B cell (primary cell): Measurements from ENCODE around the gene HNF1B. TPM values are rescaled to one million over a fixed set of nuclear protein-coding genes. Genes with fewer than 3 reads are reported as not detected.

Experiments used
- ATAC-seq: fragments of 200-7000 bp; cut with Tn5 transposase; one replicate; pipeline ENCODE4 v1.10.0; 2021; ENCODE audit warnings: low read depth, mild to moderate bottlenecking, moderate number of reproducible peaks, moderate library complexity
- CTCF ChIA-PET: fragments of 350-600 bp; sonication (Branson Sonifier 250); formaldehyde crosslinking; loops from one replicate; lab custom pipeline; 2021; ENCODE audit warnings: antibody characterized with exemption, inconsistent platforms; lab: Charles Lee
- POLR2A ChIA-PET: fragments of 350-600 bp; sonication (Branson Sonifier 250); formaldehyde crosslinking; loops from one replicate; lab custom pipeline; 2021; ENCODE audit warnings: antibody characterized with exemption; lab: Charles Lee
- DNase-seq: peaks from one replicate; pipeline ENCODE4 v3.0.0; 2013
- H2AFZ ChIP-seq: 2 replicates; pipeline ENCODE4 v1.6.1; 2012; ENCODE audit warnings: mild to moderate bottlenecking, low read depth, low read length; ENCODE audit not compliant: insufficient read depth, poor library complexity, severe bottlenecking
- H3K27ac ChIP-seq, 2 donors: 1 replicate in 1 of 2; 2 replicates in 1 of 2; pipeline ENCODE4 v1.5.1; 2012 to 2013; ENCODE audit warnings: low read length in 2 of 2, mild to moderate bottlenecking in 2 of 2, moderate library complexity in 1 of 2
- H3K27me3 ChIP-seq, 4 experiments: fragments of 200-600 bp in 1 of 4; sonication (generic) in 1 of 4; replicated peaks in 1 of 4; 1 replicate in 2 of 4; 2 replicates in 2 of 4; pipeline versions ENCODE4 v1.6.1 to v1.7.0; 2013 to 2016; ENCODE audit warnings: low read length in 3 of 4, mild to moderate bottlenecking in 2 of 4, mixed read lengths in 1 of 4, moderate library complexity in 1 of 4; ENCODE audit not compliant: insufficient read depth in 4 of 4, control insufficient read depth in 3 of 4; ENCODE audit errors: control extremely low read depth in 1 of 4
- H3K36me3 ChIP-seq, 2 experiments: replicated peaks in 1 of 2; 1 replicate in 1 of 2; 2 replicates in 1 of 2; pipeline versions ENCODE4 v1.6.1 to v1.7.1; 2013; ENCODE audit warnings: low read length in 1 of 2; ENCODE audit not compliant: insufficient read depth in 2 of 2, control insufficient read depth in 1 of 2; ENCODE audit errors: control extremely low read depth in 1 of 2, extremely low read depth in 1 of 2
- H3K4me1 ChIP-seq, 2 donors: fragments of 200-600 bp in 1 of 2; sonication (generic) in 1 of 2; 1 replicate in 1 of 2; 2 replicates in 1 of 2; pipeline versions ENCODE4 v1.5.1 to v1.6.1; 2013 to 2017; ENCODE audit warnings: low read length in 2 of 2; ENCODE audit not compliant: control insufficient read depth in 2 of 2, insufficient read depth in 2 of 2
- H3K4me2 ChIP-seq: replicated peaks from 2 replicates; pipeline ENCODE3; 2012; ENCODE audit warnings: mild to moderate bottlenecking, low read depth, low read length; ENCODE audit not compliant: poor library complexity, severe bottlenecking
- H3K4me3 ChIP-seq, 5 experiments: fragments of 200-600 bp in 1 of 5; sonication (generic) in 1 of 5; 1 replicate in 3 of 5; 2 replicates in 2 of 5; pipeline versions ENCODE4 v1.5.1 to v1.7.0; 2011 to 2016; ENCODE audit warnings: low read length in 4 of 5, mild to moderate bottlenecking in 4 of 5, low read depth in 2 of 5, control low read depth in 1 of 5, moderate library complexity in 1 of 5; ENCODE audit not compliant: insufficient read depth in 1 of 5; ENCODE audit errors: control extremely low read depth in 1 of 5, extremely low read depth in 1 of 5
- H3K79me2 ChIP-seq: fragments of 200-600 bp; sonication (generic); one replicate; pipeline ENCODE4 v1.6.0; 2016; ENCODE audit warnings: low read length; ENCODE audit not compliant: control insufficient read depth, insufficient read depth
- H3K9ac ChIP-seq: fragments of 200-600 bp; sonication (generic); 2 replicates; pipeline ENCODE4 v1.6.1; 2017; ENCODE audit warnings: mild to moderate bottlenecking, low read length, moderate library complexity
- H3K9me3 ChIP-seq, 3 donors: one replicate each; pipeline versions ENCODE4 v1.6.1 to v1.7.1; 2013; ENCODE audit warnings: low read length in 2 of 3; ENCODE audit not compliant: control insufficient read depth in 2 of 3, insufficient read depth in 1 of 3; ENCODE audit errors: control extremely low read depth in 1 of 3
- H4K20me1 ChIP-seq: 2 replicates; pipeline ENCODE4 v1.6.0; 2012; ENCODE audit warnings: mild to moderate bottlenecking, low read length; ENCODE audit not compliant: insufficient read depth, control insufficient read depth, poor library complexity, severe bottlenecking
- H3K27ac Mint-ChIP-seq: one replicate; pipeline ENCODE4 v1.8.0; 2021; ENCODE audit warnings: mixed read lengths
- H3K27me3 Mint-ChIP-seq: one replicate; pipeline ENCODE4 v1.8.0; 2021; ENCODE audit warnings: mixed read lengths
- H3K4me1 Mint-ChIP-seq: one replicate; pipeline ENCODE4 v1.8.0; 2021; ENCODE audit warnings: mixed read lengths
- H3K4me3 Mint-ChIP-seq: one replicate; pipeline ENCODE4 v1.8.0; 2021; ENCODE audit warnings: mixed read lengths
- H3K9me3 Mint-ChIP-seq: one replicate; pipeline ENCODE4 v1.8.0; 2022; ENCODE audit warnings: mixed read lengths; ENCODE audit not compliant: insufficient read depth
- EZH2 ChIP-seq: IDR thresholded peaks from 2 replicates; pipeline ENCODE4 v1.6.1; 2012; ENCODE audit warnings: borderline replicate concordance, low read depth, mild to moderate bottlenecking, moderate library complexity, low read length; ENCODE audit not compliant: insufficient read depth, poor library complexity, severe bottlenecking
- WGBS: methylation state at CpG from one replicate; pipeline ENCODE4 v1.1.5; 2013; ENCODE audit warnings: missing lambda C conversion rate; ENCODE audit not compliant: insufficient coverage; 5-methylcytosine and 5-hydroxymethylcytosine counted together
- intact Hi-C: fragments of 100-400 bp; cut with micrococcal nuclease; formaldehyde crosslinking; loops from one replicate; pipeline ENCODE4 v1.10.0; 2022
- polyA plus RNA-seq: library from polyadenylated mRNA; depleted of rRNA; stranded (reverse); fragments of >200 nt; gene quantifications from 2 replicates; pipeline ENCODE4 v1.2.3, GENCODE V29; 2012
- total RNA-seq, 2 donors: library from RNA; stranded (reverse); fragments of 120-200 nt in 1 of 2; gene quantifications; 1 replicate in 1 of 2; 2 replicates in 1 of 2; pipeline versions ENCODE4 v1.2.3 to v1.2.4, GENCODE V29; 2013 to 2022
- TF ChIP-seq, protein P1 (sequence below): fragments of 200-600 bp; IDR thresholded peaks from one replicate; pipeline ENCODE4 v1.8.0; 2022; ENCODE audit warnings: antibody characterized with exemption, mild to moderate bottlenecking

The HNF1B gene
- total and polyA plus RNA-seq, 2 donors (not counting 1 experiment from before 2014, with no cell fraction given): 1.5 TPM; not detected in 1

DNA sequence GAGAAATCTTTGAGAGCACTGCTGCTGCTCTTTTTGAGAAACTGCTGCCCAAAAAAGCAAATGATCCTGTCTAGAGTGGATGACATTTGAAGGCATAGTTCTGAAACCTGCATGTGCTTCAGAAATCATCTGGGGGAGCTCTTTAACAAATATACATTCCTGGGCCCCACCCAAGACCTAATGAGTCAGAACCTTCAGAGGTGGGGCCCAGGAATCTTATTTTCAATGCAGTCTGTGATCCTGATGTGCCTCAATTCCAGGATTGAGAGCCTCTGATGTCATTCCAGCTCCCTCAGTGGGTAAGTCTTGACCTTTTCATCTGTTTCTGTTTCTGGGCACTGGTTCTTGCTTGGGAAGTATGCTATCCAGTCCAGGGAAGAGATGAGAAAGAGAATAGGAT is 42.3 kb downstream of the HNF1B start:
- no peak for DNase-seq
- no peak overlapping the region for H2AFZ ChIP-seq
- no peaks in the 10 kb centered on the region for H4K20me1 ChIP-seq
- intact Hi-C loops: loop anchor here (5.0 kb wide), 1 partner anchor 40 kb away; no protein-coding TSS in a partner anchor
- Mint-ChIP-seq H3K9me3 (no peaks in the 10 kb centered on the region), H3K27ac (no peak overlapping the region), H3K27me3 (peaks cover 28% of the 10 kb centered on the region), H3K4me3 (no peak overlapping the region), H3K4me1 (peaks cover 7% of the 10 kb centered on the region)
- H3K4me3 ChIP-seq: no peak overlapping the region
- no peak overlapping the region for H3K27ac ChIP-seq
- no peak overlapping the region for H3K4me2 ChIP-seq
- ATAC-seq: no peak
- no peak overlapping the region for H3K9ac ChIP-seq
- TF ChIP-seq EZH2: no peak
- TF ChIP-seq, protein P1, sequence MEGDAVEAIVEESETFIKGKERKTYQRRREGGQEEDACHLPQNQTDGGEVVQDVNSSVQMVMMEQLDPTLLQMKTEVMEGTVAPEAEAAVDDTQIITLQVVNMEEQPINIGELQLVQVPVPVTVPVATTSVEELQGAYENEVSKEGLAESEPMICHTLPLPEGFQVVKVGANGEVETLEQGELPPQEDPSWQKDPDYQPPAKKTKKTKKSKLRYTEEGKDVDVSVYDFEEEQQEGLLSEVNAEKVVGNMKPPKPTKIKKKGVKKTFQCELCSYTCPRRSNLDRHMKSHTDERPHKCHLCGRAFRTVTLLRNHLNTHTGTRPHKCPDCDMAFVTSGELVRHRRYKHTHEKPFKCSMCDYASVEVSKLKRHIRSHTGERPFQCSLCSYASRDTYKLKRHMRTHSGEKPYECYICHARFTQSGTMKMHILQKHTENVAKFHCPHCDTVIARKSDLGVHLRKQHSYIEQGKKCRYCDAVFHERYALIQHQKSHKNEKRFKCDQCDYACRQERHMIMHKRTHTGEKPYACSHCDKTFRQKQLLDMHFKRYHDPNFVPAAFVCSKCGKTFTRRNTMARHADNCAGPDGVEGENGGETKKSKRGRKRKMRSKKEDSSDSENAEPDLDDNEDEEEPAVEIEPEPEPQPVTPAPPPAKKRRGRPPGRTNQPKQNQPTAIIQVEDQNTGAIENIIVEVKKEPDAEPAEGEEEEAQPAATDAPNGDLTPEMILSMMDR: no peak
- POLR2A ChIA-PET: no interaction called here
- CTCF ChIA-PET: interaction anchor here (0.8 to 7.8 kb wide), 9 partner anchors 9 to 141 kb away, joined by 3 to 86 read pairs (median 7); no protein-coding TSS in a partner anchor
- no peaks in the 10 kb centered on the region for H3K79me2 ChIP-seq
- H3K27me3 ChIP-seq: peaks cover 0 to 3% (median 1%) of the 10 kb centered on the region in 4 experiments
- no peaks in the 10 kb centered on the region for H3K9me3 ChIP-seq
- peaks cover 0 to 6% of the 10 kb centered on the region in 2 donors for H3K4me1 ChIP-seq
- H3K36me3 ChIP-seq: no peaks in the 10 kb centered on the region

DNA sequence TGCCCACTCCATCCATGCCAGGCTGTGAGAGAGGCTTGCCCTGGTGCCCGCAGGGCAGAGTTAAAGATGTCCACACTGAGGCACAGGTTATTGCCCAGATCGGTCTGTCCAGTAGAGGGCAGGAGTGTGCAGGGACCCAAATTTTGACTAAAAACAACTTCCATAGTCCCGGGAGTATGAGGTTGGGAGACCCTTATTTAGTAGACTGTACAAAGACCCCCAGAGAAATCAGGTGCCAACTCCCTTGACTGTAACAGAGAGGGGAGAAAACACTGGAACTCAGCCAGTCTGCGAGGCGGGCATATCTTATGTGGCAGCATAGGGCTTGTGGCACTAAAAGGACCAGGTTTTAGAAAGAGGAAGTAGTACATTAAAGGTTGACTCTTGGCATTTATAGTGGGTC is 43.4 kb downstream of the HNF1B start:
- Histone ChIP-seq H4K20me1 (no peaks in the 10 kb centered on the region), H3K9ac (peak overlapping the region; percentile 44), H3K4me2 (peak overlapping the region; percentile 74), H2AFZ (peak overlapping the region; percentile 68), H3K4me3 (peak overlapping the region; percentile 14 to 45 (median 25)), H3K79me2 (no peaks in the 10 kb centered on the region), H3K27ac (no peak overlapping the region), H3K4me1 (peaks cover 0 to 6% of the 10 kb centered on the region in 2 donors), H3K27me3 (peaks cover 0 to 6% (median 0%) of the 10 kb centered on the region in 4 experiments), H3K36me3 (no peaks in the 10 kb centered on the region), H3K9me3 (no peaks in the 10 kb centered on the region)
- H3K4me3 Mint-ChIP-seq: peak overlapping the region; percentile 67
- peak overlapping the region; percentile 28 for H3K27ac Mint-ChIP-seq
- no peaks in the 10 kb centered on the region for H3K9me3 Mint-ChIP-seq
- intact Hi-C loops: loop anchor here (1.0 to 5.0 kb wide), 3 partner anchors 41 to 143 kb away; no protein-coding TSS in a partner anchor
- no peak for TF ChIP-seq EZH2
- TF ChIP-seq, protein P1: peak; percentile 89
- ATAC-seq (peak; percentile 91), DNase-seq (peak; percentile 76)
- 0% methylated on average over 2 of the region's 5 CpGs for WGBS
- ChIA-PET CTCF (interaction anchor here (0.8 to 7.8 kb wide), 11 partner anchors 10 to 142 kb away, joined by 3 to 86 read pairs (median 5); no protein-coding TSS in a partner anchor), POLR2A (no interaction called here)
- H3K4me1 Mint-ChIP-seq: peaks cover 7% of the 10 kb centered on the region
- peaks cover 29% of the 10 kb centered on the region for H3K27me3 Mint-ChIP-seq
